Activated B cell treated with CpG ODN at 0.5 μM for 24 hours (primary cell): ENCODE measurements around the gene CKLF. TPM values are rescaled to one million over a fixed set of nuclear protein-coding genes. Genes with fewer than 3 reads are reported as not detected.

ENCODE experiments used
- ATAC-seq: fragments of 200-7000 bp; cut with Tn5 transposase; one replicate; pipeline ENCODE4 v1.10.0; 2021; ENCODE audit warnings: low read depth, mild to moderate bottlenecking, moderate library complexity
- CTCF ChIA-PET: fragments of 350-600 bp; sonication (Branson Sonifier 250); formaldehyde crosslinking; loops from one replicate; lab custom pipeline; 2021; ENCODE audit warnings: antibody characterized with exemption; lab: Charles Lee
- POLR2A ChIA-PET: fragments of 350-600 bp; sonication (Branson Sonifier 250); formaldehyde crosslinking; loops from one replicate; lab custom pipeline; 2021; ENCODE audit warnings: antibody characterized with exemption; lab: Charles Lee
- DNase-seq: peaks from one replicate; pipeline ENCODE4 v3.0.0; 2022
- H3K27ac Mint-ChIP-seq: one replicate; pipeline ENCODE4 v1.8.0; 2020; ENCODE audit warnings: mixed read lengths
- H3K27me3 Mint-ChIP-seq: one replicate; pipeline ENCODE4 v1.8.0; 2021; ENCODE audit warnings: mixed read lengths
- H3K36me3 Mint-ChIP-seq: one replicate; pipeline ENCODE4 v1.8.0; 2021; ENCODE audit warnings: low read depth, mixed read lengths
- H3K4me1 Mint-ChIP-seq: one replicate; pipeline ENCODE4 v1.8.0; 2021; ENCODE audit warnings: mixed read lengths
- H3K4me3 Mint-ChIP-seq: one replicate; pipeline ENCODE4 v1.8.0; 2020; ENCODE audit warnings: mild to moderate bottlenecking, mixed read lengths
- H3K9me3 Mint-ChIP-seq: one replicate; pipeline ENCODE4 v1.8.0; 2020; ENCODE audit warnings: mixed read lengths
- CTCF ChIP-seq: fragments of 200-600 bp; IDR thresholded peaks from one replicate; pipeline ENCODE4 v1.8.0; 2022; ENCODE audit warnings: antibody characterized with exemption, mild to moderate bottlenecking
- intact Hi-C: fragments of 100-400 bp; cut with micrococcal nuclease; formaldehyde crosslinking; loops from one replicate; pipeline ENCODE4 v1.15.1; 2024
- total RNA-seq: library from RNA; stranded (reverse); gene quantifications from 2 replicates; pipeline ENCODE4 v1.2.3, GENCODE V29; 2022

CKLF gene
- total RNA-seq, 1 donor from 2014 or later: 12.1 TPM

- peak overlapping the region; percentile 78 for H3K4me3 Mint-ChIP-seq
- no peaks in the 10 kb centered on the region for H3K9me3 Mint-ChIP-seq
- no peaks in the 10 kb centered on the region for H3K27me3 Mint-ChIP-seq
- peak overlapping the region; percentile 77 for H3K27ac Mint-ChIP-seq
- no peak for TF ChIP-seq CTCF
- ChIA-PET CTCF (no interaction called here), POLR2A (interaction anchor here (0.5 to 9.5 kb wide), 4 partner anchors 28 to 96 kb away, joined by 3 to 162 read pairs (median 3); no protein-coding TSS in a partner anchor)
- intact Hi-C loops: loop anchor here (1.0 kb wide), 3 partner anchors 10 to 32 kb away; no protein-coding TSS in a partner anchor
- no peak for DNase-seq
- no peak for ATAC-seq
- H3K36me3 Mint-ChIP-seq: peaks cover 4% of the 10 kb centered on the region
- peaks cover 85% of the 10 kb centered on the region for H3K4me1 Mint-ChIP-seq
These were observed 3.5 kb upstream of the CKLF start for GRCh38 chr16:66548868-66549267.

- no peak for TF ChIP-seq CTCF
- H3K36me3 Mint-ChIP-seq: peaks cover 4% of the 10 kb centered on the region
- H3K9me3 Mint-ChIP-seq: no peaks in the 10 kb centered on the region
- peaks cover 85% of the 10 kb centered on the region for H3K4me1 Mint-ChIP-seq
- no peaks in the 10 kb centered on the region for H3K27me3 Mint-ChIP-seq
- H3K4me3 Mint-ChIP-seq: peak within 1 kb of the TSS; percentile 79
- ChIA-PET POLR2A (interaction anchor here (0.6 to 9.5 kb wide), 4 partner anchors 17 to 97 kb away, joined by 3 to 162 read pairs (median 4); no protein-coding TSS in a partner anchor), CTCF (interaction anchor here (1.9 kb wide), 1 partner anchor 37 kb away, joined by 4 read pairs; no protein-coding TSS in a partner anchor)
- intact Hi-C loops: loop anchor here (1.0 to 2.0 kb wide), 5 partner anchors 10 to 71 kb away; no protein-coding TSS in a partner anchor
- peak within 1 kb of the TSS; percentile 77 for H3K27ac Mint-ChIP-seq
- ATAC-seq (peak; percentile 34), DNase-seq (peak; percentile 64)
These were observed 2.9 kb upstream of the CKLF start, which contains the start of gene TK2 for GRCh38 chr16:66549284-66550131. TK2 (minus strand) TSS chr16:66550122; CDS start chr16:66550061, 61 bp downstream.

DNA sequence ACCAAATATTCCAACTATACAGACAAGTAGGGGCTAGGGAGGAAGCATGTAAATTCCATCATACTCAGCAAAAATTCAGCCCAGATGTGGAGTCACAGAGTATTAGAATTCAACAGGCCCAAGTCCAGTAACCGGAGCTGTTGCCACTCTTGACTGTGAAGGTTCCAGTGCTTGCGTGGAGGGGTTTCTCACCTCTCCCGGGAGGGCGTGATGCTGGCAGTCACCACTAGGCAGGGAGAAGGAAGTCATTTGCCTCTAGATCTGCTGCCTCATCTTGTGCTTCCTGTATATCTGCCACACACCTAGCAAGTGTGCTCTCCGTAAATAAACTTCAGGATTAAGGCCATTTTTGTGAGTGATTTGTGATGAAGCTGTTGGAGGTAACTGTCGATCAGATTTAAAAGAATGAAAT lies 1.0 kb upstream of the CKLF start:
- Mint-ChIP-seq H3K27ac (peak overlapping the region; percentile 92), H3K9me3 (no peaks in the 10 kb centered on the region), H3K4me1 (peaks cover 85% of the 10 kb centered on the region), H3K36me3 (peaks cover 15% of the 10 kb centered on the region), H3K27me3 (no peaks in the 10 kb centered on the region), H3K4me3 (peak overlapping the region; percentile 96)
- TF ChIP-seq CTCF: no peak
- intact Hi-C loops: loop anchor here (2.0 kb wide), 2 partner anchors 17 to 73 kb away; no protein-coding TSS in a partner anchor
- POLR2A ChIA-PET: interaction anchor here (0.6 to 9.5 kb wide), 9 partner anchors 10 to 53 kb away, joined by 3 to 162 read pairs (median 8); partner anchors contain the start of gene CMTM3
- CTCF ChIA-PET: interaction anchor here (0.9 to 1.9 kb wide), 6 partner anchors 13 to 146 kb away, joined by 3 to 5 read pairs (median 4); no protein-coding TSS in a partner anchor
- peak; percentile 36 for DNase-seq
- ATAC-seq: peak; percentile 47

DNA sequence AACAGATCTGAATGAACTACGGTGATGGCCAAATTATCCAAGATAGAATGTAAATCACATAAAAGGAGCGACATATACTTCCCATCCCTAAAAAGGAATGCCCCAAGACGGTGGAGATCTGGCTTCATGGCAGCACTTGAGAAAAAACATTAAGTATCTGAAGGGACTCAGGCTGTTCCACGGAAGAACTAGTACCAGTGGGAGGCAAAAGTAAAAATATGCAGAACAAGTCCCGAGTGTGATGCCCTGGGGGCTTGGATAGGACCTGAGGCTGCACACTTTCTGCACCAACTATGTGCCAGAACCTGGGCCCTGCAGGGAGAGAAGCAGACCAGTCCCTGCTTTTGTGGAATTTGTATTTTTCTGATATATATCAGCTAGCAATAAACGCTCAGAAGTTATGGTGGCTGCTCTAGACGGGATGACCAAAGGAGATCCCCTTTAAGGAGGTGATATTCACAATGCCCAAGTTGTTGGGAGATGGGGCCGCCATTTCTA lies 539 bp upstream of the CKLF start:
- Mint-ChIP-seq H3K36me3 (peaks cover 15% of the 10 kb centered on the region), H3K4me3 (peak overlapping the region; percentile 96), H3K27ac (peak overlapping the region; percentile 92), H3K27me3 (no peaks in the 10 kb centered on the region), H3K4me1 (peaks cover 81% of the 10 kb centered on the region), H3K9me3 (no peaks in the 10 kb centered on the region)
- no peak for DNase-seq
- ChIA-PET CTCF (interaction anchor here (0.9 to 2.0 kb wide), 9 partner anchors 11 to 147 kb away, joined by 3 to 9 read pairs (median 5); no protein-coding TSS in a partner anchor), POLR2A (interaction anchor here (1.0 to 9.5 kb wide), 15 partner anchors 12 to 186 kb away, joined by 3 to 162 read pairs (median 6); partner anchors contain the start of genes CMTM2 and CMTM3)
- no peak for ATAC-seq
- TF ChIP-seq CTCF: no peak
- intact Hi-C loops: loop anchor here (2.0 kb wide), 2 partner anchors 17 to 73 kb away; no protein-coding TSS in a partner anchor
